ENCODE measurements around the gene STYK1.
"Not testable (repeated sequence)": the region's sequence is repeated elsewhere in the genome, so short reads cannot be mapped to it uniquely, and the experiment has no call there.

The STYK1 gene

GRCh38 chr12:10614056-10614370 lies 59.8 kb downstream of the STYK1 start:
- ChIA-PET CTCF (no interaction called here), POLR2A (interaction anchor here (0.6 to 1.7 kb wide), 8 partner anchors 14 to 558 kb away, joined by 3 to 12 read pairs (median 3); partner anchors contain the start of gene GABARAPL1)
- TF ChIP-seq PKNOX1 (IDR thresholded peaks at IDR 0.05): no peak
- TF ChIP-seq ARNT (IDR thresholded peaks at IDR 0.05): no peak
- no peak for TF ChIP-seq SUZ12 (IDR thresholded peaks at IDR 0.05)
- DNase-seq (ENCODE audit: extremely low spot score): no peak

DNA sequence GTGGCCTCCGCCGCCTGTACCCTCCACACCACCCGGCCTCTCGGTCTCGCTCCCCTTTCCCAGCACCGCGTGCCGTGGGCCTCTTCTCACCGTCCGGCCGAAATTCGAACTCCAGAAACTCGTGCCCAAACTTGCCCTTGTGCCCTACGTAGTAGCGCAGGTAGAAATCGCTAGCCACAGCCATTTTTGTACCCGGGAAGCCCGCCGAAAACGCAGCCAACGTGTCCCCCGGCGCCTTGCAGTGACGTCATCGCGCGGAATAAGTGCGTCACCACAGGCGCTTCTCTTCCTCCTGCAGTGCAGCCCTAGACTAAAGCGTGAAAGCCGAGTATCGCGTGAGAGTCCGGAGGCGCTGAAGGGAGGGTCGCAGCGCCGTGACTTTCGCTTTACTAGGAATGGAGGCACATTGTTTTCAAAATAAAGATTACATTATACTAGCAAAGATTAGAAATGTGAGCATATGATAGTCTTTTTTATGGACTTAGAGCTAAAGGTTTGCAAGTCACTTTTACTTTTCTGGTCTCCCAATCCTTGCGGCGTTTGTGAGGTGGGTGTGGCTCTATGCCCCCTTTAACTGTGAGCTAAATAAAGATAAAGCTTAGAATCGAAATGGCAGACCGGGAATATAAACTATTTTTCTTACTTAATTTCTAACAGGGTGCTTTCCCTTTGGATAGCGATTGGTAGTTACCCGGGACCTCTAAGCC lies 60.4 kb downstream of the STYK1 start, which contains the start of gene MAGOHB:
Gene MAGOHB (minus strand): TSS at position 261 of the 707 bp plus-strand sequence. CDS start 77 bp downstream, at position 184.
- POLR2A ChIA-PET: interaction anchor here (0.6 to 1.7 kb wide), 11 partner anchors 15 to 558 kb away, joined by 3 to 12 read pairs (median 3); partner anchors contain the start of genes GABARAPL1 and KLRC2
- DNase-seq (ENCODE audit: extremely low spot score): peak; percentile 96
- TF ChIP-seq FOXA1 (IDR thresholded peaks at IDR 0.05) (no peak), SP1 (IDR thresholded peaks at IDR 0.05) (no peak; the same call in 1 of the 2 replicates), CTBP1 (IDR thresholded peaks at IDR 0.05; ENCODE audit: borderline replicate concordance) (0 out of 2 replicates have a peak, but pooled peaks have one; percentile 19), NFRKB (IDR thresholded peaks at IDR 0.05) (peak; percentile 83; the same call in 1 of the 2 replicates), BHLHE40 (IDR thresholded peaks at IDR 0.05; ENCODE audit: borderline replicate concordance) (no peak), ELF4 (IDR thresholded peaks at IDR 0.05) (peak; percentile 41), PKNOX1 (IDR thresholded peaks at IDR 0.05) (no peak), LEF1 (IDR thresholded peaks at IDR 0.05; ENCODE audit: borderline replicate concordance) (0 out of 2 replicates have a peak, but pooled peaks have one; percentile 8), SUZ12 (IDR thresholded peaks at IDR 0.05) (no peak), TARDBP (IDR thresholded peaks at IDR 0.05) (no peak), ARNT (IDR thresholded peaks at IDR 0.05) (peak; percentile 85), FOXK2 (IDR thresholded peaks at IDR 0.05) (0 out of 2 replicates have a peak, but pooled peaks have one; percentile 26), HDGF (IDR thresholded peaks at IDR 0.05; ENCODE audit: borderline replicate concordance) (no peak), ZNF384 (IDR thresholded peaks at IDR 0.05) (no peak), L3MBTL2 (conservative IDR thresholded peaks at IDR 0.05) (peak; percentile 94)
- CTCF ChIA-PET: no interaction called here

DNA sequence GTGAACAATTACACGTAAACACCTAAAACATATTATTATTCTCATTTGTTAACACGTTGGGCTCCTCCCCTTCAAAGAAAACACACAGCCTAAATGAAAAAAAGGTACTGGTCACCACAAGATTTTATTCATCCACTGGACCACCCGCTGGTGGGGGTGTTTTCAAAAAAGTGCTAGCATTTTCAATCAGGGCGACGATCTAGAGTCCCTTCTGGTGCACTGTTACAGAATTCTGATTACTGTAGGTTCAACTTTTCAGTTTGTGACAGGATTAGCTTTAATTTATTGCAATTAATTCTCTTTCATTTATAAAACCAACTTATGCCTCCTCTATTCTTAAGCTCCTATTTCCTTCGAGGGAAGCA lies 60.9 kb downstream of the STYK1 start:
- peak; percentile 13 for DNase-seq (ENCODE audit: extremely low spot score)
- POLR2A ChIA-PET: interaction anchor here (1.0 to 1.7 kb wide), 5 partner anchors 106 to 559 kb away, joined by 3 to 12 read pairs (median 4); partner anchors contain the start of genes GABARAPL1 and KLRC2
- TF ChIP-seq CTBP1 (IDR thresholded peaks at IDR 0.05; ENCODE audit: borderline replicate concordance): no peak
- no peak for TF ChIP-seq PKNOX1 (IDR thresholded peaks at IDR 0.05)
- no peak for TF ChIP-seq LEF1 (IDR thresholded peaks at IDR 0.05; ENCODE audit: borderline replicate concordance)
- no peak for TF ChIP-seq ZNF384 (IDR thresholded peaks at IDR 0.05)
- TF ChIP-seq TARDBP (IDR thresholded peaks at IDR 0.05): no peak
- no peak for TF ChIP-seq SP1 (IDR thresholded peaks at IDR 0.05)
- TF ChIP-seq NFRKB (IDR thresholded peaks at IDR 0.05): no peak
- no peak for TF ChIP-seq HDGF (IDR thresholded peaks at IDR 0.05; ENCODE audit: borderline replicate concordance)
- no peak for TF ChIP-seq FOXA1 (IDR thresholded peaks at IDR 0.05)
- no peak for TF ChIP-seq L3MBTL2 (conservative IDR thresholded peaks at IDR 0.05)
- TF ChIP-seq FOXM1 (IDR thresholded peaks at IDR 0.05; ENCODE audit: borderline replicate concordance): no peak
- TF ChIP-seq BHLHE40 (IDR thresholded peaks at IDR 0.05; ENCODE audit: borderline replicate concordance): no peak
- CTCF ChIA-PET: no interaction called here

DNA sequence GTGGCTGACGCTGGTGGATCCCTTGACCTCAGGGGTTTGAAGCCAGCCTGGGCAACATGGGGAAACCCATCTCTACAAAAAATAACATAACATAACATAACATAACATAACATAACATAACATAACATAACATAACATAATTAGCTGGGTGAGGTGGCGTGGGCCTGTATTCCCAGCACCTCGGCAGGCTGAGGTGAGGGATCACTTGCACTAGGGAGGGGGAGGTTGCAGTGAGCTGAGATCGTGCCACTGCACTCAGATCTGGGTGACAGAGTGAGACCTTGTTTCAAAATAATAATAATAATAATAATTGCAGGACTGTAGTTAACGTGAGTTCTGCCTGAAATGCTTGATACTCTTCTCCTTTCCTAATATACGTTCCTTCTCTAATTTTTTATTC lies 61.7 kb downstream of the STYK1 start:
- POLR2A ChIA-PET: interaction anchor here (1.2 kb wide), 1 partner anchor 106 kb away, joined by 5 read pairs; no protein-coding TSS in a partner anchor
- no peak for TF ChIP-seq NFRKB (IDR thresholded peaks at IDR 0.05)
- no peak for TF ChIP-seq FOXK2 (IDR thresholded peaks at IDR 0.05)
- no peak for TF ChIP-seq PKNOX1 (IDR thresholded peaks at IDR 0.05)
- TF ChIP-seq L3MBTL2 (conservative IDR thresholded peaks at IDR 0.05): no peak
- no peak for TF ChIP-seq LEF1 (IDR thresholded peaks at IDR 0.05; ENCODE audit: borderline replicate concordance)
- TF ChIP-seq HDGF (IDR thresholded peaks at IDR 0.05; ENCODE audit: borderline replicate concordance): no peak
- TF ChIP-seq ARNT (IDR thresholded peaks at IDR 0.05): no peak
- TF ChIP-seq FOXM1 (IDR thresholded peaks at IDR 0.05; ENCODE audit: borderline replicate concordance): no peak
- no peak for TF ChIP-seq SUZ12 (IDR thresholded peaks at IDR 0.05)
- TF ChIP-seq BHLHE40 (IDR thresholded peaks at IDR 0.05; ENCODE audit: borderline replicate concordance): no peak
- no peak for TF ChIP-seq TARDBP (IDR thresholded peaks at IDR 0.05)
- TF ChIP-seq SP1 (IDR thresholded peaks at IDR 0.05): no peak
- CTCF ChIA-PET: interaction anchor here (1.1 kb wide), 1 partner anchor 38 kb away, joined by 6 read pairs; no protein-coding TSS in a partner anchor
- no peak for DNase-seq (ENCODE audit: extremely low spot score)

DNA sequence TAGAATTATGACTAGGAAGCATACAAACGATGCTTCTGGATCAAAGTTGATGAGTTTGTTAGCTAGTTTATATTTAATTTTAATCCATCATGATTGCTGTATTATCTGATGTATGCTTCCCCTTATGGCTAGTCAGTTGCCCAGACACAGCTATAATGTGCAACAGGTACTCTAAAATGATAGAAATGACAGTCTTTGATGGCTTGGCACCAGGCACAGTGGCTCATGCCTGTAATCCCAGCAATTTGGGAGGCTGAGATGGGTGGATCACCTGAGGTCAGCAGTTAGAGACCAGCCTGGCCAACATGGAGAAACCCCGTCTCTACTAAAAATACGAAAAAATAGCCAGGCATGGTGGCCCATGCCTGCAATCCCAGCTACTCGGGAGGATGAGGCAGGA lies 62.6 kb downstream of the STYK1 start:
- CTCF ChIA-PET: interaction anchor here (1.1 kb wide), 1 partner anchor 37 kb away, joined by 6 read pairs; no protein-coding TSS in a partner anchor
- POLR2A ChIA-PET; DNase-seq (ENCODE audit: extremely low spot score): not testable (repeated sequence)

DNA sequence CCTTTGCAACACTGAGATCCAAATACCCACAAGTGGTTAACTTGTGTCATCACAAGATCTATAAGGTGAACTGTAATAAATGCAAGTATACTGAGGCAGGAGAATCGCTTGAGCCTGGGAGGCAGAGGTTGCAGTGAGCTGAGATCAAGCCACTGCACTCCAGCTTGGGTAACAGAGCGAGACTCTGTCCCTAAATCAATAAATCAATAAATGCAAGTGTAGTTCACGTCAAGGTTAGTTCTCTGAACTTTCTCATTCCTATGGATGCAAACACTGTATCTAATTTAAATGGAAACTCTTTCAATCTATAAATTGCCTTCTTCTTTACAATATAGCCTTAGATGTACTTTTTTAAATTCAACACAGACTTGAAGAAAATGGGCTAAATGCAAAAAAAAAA lies 63.7 kb downstream of the STYK1 start:
- TF ChIP-seq HDGF (IDR thresholded peaks at IDR 0.05; ENCODE audit: borderline replicate concordance): no peak
- no peak for TF ChIP-seq FOXA1 (IDR thresholded peaks at IDR 0.05)
- TF ChIP-seq SUZ12 (IDR thresholded peaks at IDR 0.05): no peak
- no peak for TF ChIP-seq SP1 (IDR thresholded peaks at IDR 0.05)
- no peak for TF ChIP-seq TARDBP (IDR thresholded peaks at IDR 0.05)
- no peak for TF ChIP-seq L3MBTL2 (conservative IDR thresholded peaks at IDR 0.05)
- TF ChIP-seq BHLHE40 (IDR thresholded peaks at IDR 0.05; ENCODE audit: borderline replicate concordance): no peak
- no peak for TF ChIP-seq ELF4 (IDR thresholded peaks at IDR 0.05)
- no peak for TF ChIP-seq CTBP1 (IDR thresholded peaks at IDR 0.05; ENCODE audit: borderline replicate concordance)
- TF ChIP-seq NFRKB (IDR thresholded peaks at IDR 0.05): no peak
- no peak for TF ChIP-seq ZNF384 (IDR thresholded peaks at IDR 0.05)
- TF ChIP-seq LEF1 (IDR thresholded peaks at IDR 0.05; ENCODE audit: borderline replicate concordance): no peak
- no peak for TF ChIP-seq PKNOX1 (IDR thresholded peaks at IDR 0.05)
- TF ChIP-seq ARNT (IDR thresholded peaks at IDR 0.05): no peak
- TF ChIP-seq FOXK2 (IDR thresholded peaks at IDR 0.05): no peak
- no peak for TF ChIP-seq FOXM1 (IDR thresholded peaks at IDR 0.05; ENCODE audit: borderline replicate concordance)
- CTCF ChIA-PET: no interaction called here
- POLR2A ChIA-PET: no interaction called here
- no peak for DNase-seq (ENCODE audit: extremely low spot score)
